Mesendoderm (in vitro differentiated cells): ENCODE results near the gene BAIAP2.

Source experiments
- DNase-seq: peaks from one replicate; pipeline ENCODE4 v3.0.0; 2013
- H2AK5ac ChIP-seq: 2 replicates; pipeline ENCODE4 v1.6.1; 2013; ENCODE audit warnings: low read length, inconsistent platforms
- H2BK120ac ChIP-seq: 2 replicates; pipeline ENCODE4 v1.6.1; 2013; ENCODE audit warnings: low read depth, mild to moderate bottlenecking, low read length, moderate library complexity, mixed read lengths
- H2BK15ac ChIP-seq: replicated peaks from 2 replicates; pipeline ENCODE4 v1.6.1; 2013; ENCODE audit warnings: low read depth, mild to moderate bottlenecking, moderate library complexity
- H2BK5ac ChIP-seq: 2 replicates; pipeline ENCODE4 v1.6.1; 2013; ENCODE audit warnings: low read length, inconsistent platforms
- H3K18ac ChIP-seq: 2 replicates; pipeline ENCODE4 v1.6.1; 2013; ENCODE audit warnings: mild to moderate bottlenecking, low read length, mixed read lengths
- H3K23ac ChIP-seq: one replicate; pipeline ENCODE4 v1.6.1; 2013; ENCODE audit warnings: low read length
- H3K27ac ChIP-seq: 2 replicates; pipeline ENCODE4 v1.5.1; 2013; ENCODE audit warnings: low read depth, mild to moderate bottlenecking, inconsistent platforms, low read length, moderate library complexity
- H3K27me3 ChIP-seq: 2 replicates; pipeline ENCODE4 v1.6.1; 2013; ENCODE audit warnings: low read length, control low read depth, mild to moderate bottlenecking, inconsistent platforms; ENCODE audit not compliant: insufficient read depth, poor library complexity
- H3K36me3 ChIP-seq: 2 replicates; pipeline ENCODE4 v1.6.1; 2013; ENCODE audit warnings: low read length, inconsistent platforms; ENCODE audit not compliant: control insufficient read depth, insufficient read depth
- H3K4ac ChIP-seq: one replicate; pipeline ENCODE4 v1.6.1; 2013; ENCODE audit warnings: low read depth, mild to moderate bottlenecking, low read length, moderate library complexity
- H3K4me1 ChIP-seq: 2 replicates; pipeline ENCODE4 v1.6.1; 2013; ENCODE audit warnings: low read depth, low read length, inconsistent platforms; ENCODE audit not compliant: control insufficient read depth
- H3K4me2 ChIP-seq: 2 replicates; pipeline ENCODE4 v1.6.1; 2013; ENCODE audit warnings: low read length
- H3K4me3 ChIP-seq: 2 replicates; pipeline ENCODE4 v1.5.1; 2013; ENCODE audit warnings: mild to moderate bottlenecking, low read length
- H3K56ac ChIP-seq: one replicate; pipeline ENCODE4 v1.6.1; 2013; ENCODE audit warnings: low read length
- H3K79me1 ChIP-seq: 2 replicates; pipeline ENCODE4 v1.6.1; 2013; ENCODE audit warnings: low read length, inconsistent platforms
- H3K79me2 ChIP-seq: 2 replicates; pipeline ENCODE4 v1.6.1; 2013; ENCODE audit warnings: mild to moderate bottlenecking, low read length; ENCODE audit not compliant: control insufficient read depth, insufficient read depth
- H3K9ac ChIP-seq: 2 replicates; pipeline ENCODE4 v1.6.1; 2013; ENCODE audit warnings: low read length, inconsistent platforms
- H4K5ac ChIP-seq: one replicate; pipeline ENCODE4 v1.6.1; 2013; ENCODE audit warnings: low read length
- H4K8ac ChIP-seq: one replicate; pipeline ENCODE4 v1.6.1; 2013; ENCODE audit warnings: low read depth, mild to moderate bottlenecking, control low read depth, low read length, moderate library complexity
- WGBS: extraction: QIAGEN DNeasy Blood & Tissue Kit; methylation state at CpG from one replicate; pipeline ENCODE4 v1.1.7; 2013; ENCODE audit warnings: low lambda C conversion rate, missing lambda C conversion rate; ENCODE audit not compliant: insufficient coverage; ENCODE audit errors: extremely low coverage; 5-methylcytosine and 5-hydroxymethylcytosine counted together

BAIAP2 gene

DNA sequence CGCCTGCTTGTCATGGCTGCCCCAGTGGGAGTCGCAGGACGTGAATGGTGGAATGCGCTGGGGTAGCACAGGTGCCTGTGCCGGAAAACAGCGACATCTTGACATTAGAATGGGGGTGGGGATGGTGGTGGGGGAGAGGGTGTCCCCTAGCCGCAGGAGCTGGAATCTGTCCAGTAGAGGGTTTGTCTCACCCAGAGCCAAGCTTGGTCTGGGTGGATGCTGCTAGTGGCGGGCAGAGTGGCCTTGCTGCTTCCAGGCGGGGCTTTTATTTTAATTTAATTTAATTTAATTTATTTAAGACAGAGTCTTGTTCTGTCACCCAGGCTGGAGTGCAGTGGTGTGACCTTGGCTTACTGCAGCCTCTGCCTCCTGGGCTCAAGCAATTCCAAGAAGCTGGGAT is 7.7 kb downstream of the BAIAP2 start:
- Histone ChIP-seq H3K4me1 (no peaks in the 10 kb centered on the region), H3K79me1 (peaks cover 13% of the 10 kb centered on the region), H3K4me3 (no peak overlapping the region), H3K36me3 (no peaks in the 10 kb centered on the region), H2BK15ac (no peak overlapping the region), H3K18ac (no peak overlapping the region), H3K23ac (no peak overlapping the region), H4K5ac (no peak overlapping the region), H3K56ac (no peak overlapping the region), H2BK5ac (no peak overlapping the region), H3K9ac (no peak overlapping the region), H3K4me2 (no peak overlapping the region), H3K79me2 (no peaks in the 10 kb centered on the region), H3K27ac (no peak overlapping the region), H3K27me3 (no peaks in the 10 kb centered on the region), H4K8ac (no peak overlapping the region), H2BK120ac (no peak overlapping the region), H2AK5ac (no peak overlapping the region), H3K4ac (no peak overlapping the region)
- no peak for DNase-seq
- WGBS, result no CpG with 5 or more reads among the region's 9 CpGs

DNA sequence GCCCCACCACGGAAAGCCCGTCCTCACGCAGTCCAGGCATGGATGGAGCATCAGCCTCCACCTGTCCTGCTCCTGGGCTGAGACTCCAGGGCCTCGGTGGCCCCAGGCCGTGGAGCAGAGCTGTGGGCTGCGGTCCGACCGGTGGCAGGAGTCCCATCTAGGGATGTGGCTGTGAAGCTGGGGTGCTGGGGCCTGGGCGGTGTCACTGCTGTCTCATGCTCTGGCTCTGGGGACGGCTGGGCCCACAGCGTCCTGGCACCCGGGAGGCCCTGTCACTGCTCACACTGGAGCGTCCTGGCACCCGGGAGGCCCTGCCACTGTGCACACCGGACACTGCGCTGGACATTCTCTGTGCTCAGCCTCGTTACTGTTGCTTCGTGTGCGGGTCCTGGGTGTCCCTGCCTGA is 8.4 kb downstream of the BAIAP2 start:
- no peak overlapping the region for H2BK15ac ChIP-seq
- H3K23ac ChIP-seq, result peak overlapping the region; percentile 57
- no peak overlapping the region for H3K4me2 ChIP-seq
- H3K9ac ChIP-seq, result no peak overlapping the region
- H3K79me2 ChIP-seq, result no peaks in the 10 kb centered on the region
- no peak overlapping the region for H2BK120ac ChIP-seq
- no peak overlapping the region for H3K27ac ChIP-seq
- H4K8ac ChIP-seq, result no peak overlapping the region
- no peak overlapping the region for H4K5ac ChIP-seq
- no peaks in the 10 kb centered on the region for H3K27me3 ChIP-seq
- H3K4me1 ChIP-seq, result no peaks in the 10 kb centered on the region
- no CpG with 5 or more reads among the region's 19 CpGs for WGBS
- no peak overlapping the region for H3K4me3 ChIP-seq
- no peak overlapping the region for H3K56ac ChIP-seq
- H2AK5ac ChIP-seq, result no peak overlapping the region
- H3K4ac ChIP-seq, result no peak overlapping the region
- H3K36me3 ChIP-seq, result no peaks in the 10 kb centered on the region
- peaks cover 14% of the 10 kb centered on the region for H3K79me1 ChIP-seq
- no peak for DNase-seq
- no peak overlapping the region for H3K18ac ChIP-seq
- no peak overlapping the region for H2BK5ac ChIP-seq

GRCh38 chr17:81043725-81044427 is 8.9 kb downstream of the BAIAP2 start:
- no peak overlapping the region for H2BK5ac ChIP-seq
- H3K56ac ChIP-seq, result no peak overlapping the region
- no peak overlapping the region for H2AK5ac ChIP-seq
- no peaks in the 10 kb centered on the region for H3K36me3 ChIP-seq
- no peaks in the 10 kb centered on the region for H3K79me2 ChIP-seq
- no peak overlapping the region for H3K4me3 ChIP-seq
- H3K4me2 ChIP-seq, result no peak overlapping the region
- no peaks in the 10 kb centered on the region for H3K4me1 ChIP-seq
- H3K27ac ChIP-seq, result no peak overlapping the region
- H3K18ac ChIP-seq, result no peak overlapping the region
- H2BK120ac ChIP-seq, result no peak overlapping the region
- H3K23ac ChIP-seq, result no peak overlapping the region
- no CpG with 5 or more reads among the region's 38 CpGs for WGBS
- no peak overlapping the region for H4K5ac ChIP-seq
- no peaks in the 10 kb centered on the region for H3K27me3 ChIP-seq
- H3K9ac ChIP-seq, result no peak overlapping the region
- DNase-seq, result peak; percentile 90
- no peak overlapping the region for H2BK15ac ChIP-seq
- H3K79me1 ChIP-seq, result peaks cover 14% of the 10 kb centered on the region
- no peak overlapping the region for H4K8ac ChIP-seq
- no peak overlapping the region for H3K4ac ChIP-seq

GRCh38 chr17:81044428-81044763 is 9.4 kb downstream of the BAIAP2 start:
- no peak overlapping the region for H4K8ac ChIP-seq
- no peaks in the 10 kb centered on the region for H3K4me1 ChIP-seq
- no peaks in the 10 kb centered on the region for H3K79me2 ChIP-seq
- DNase-seq, result no peak
- no peak overlapping the region for H3K4me3 ChIP-seq
- no peak overlapping the region for H2BK15ac ChIP-seq
- no peak overlapping the region for H2BK120ac ChIP-seq
- no peak overlapping the region for H2AK5ac ChIP-seq
- peak overlapping the region; percentile 34 for H3K56ac ChIP-seq
- WGBS, result no CpG with 5 or more reads among the region's 14 CpGs
- H3K36me3 ChIP-seq, result no peaks in the 10 kb centered on the region
- no peak overlapping the region for H3K4ac ChIP-seq
- no peak overlapping the region for H3K23ac ChIP-seq
- no peaks in the 10 kb centered on the region for H3K27me3 ChIP-seq
- no peak overlapping the region for H3K4me2 ChIP-seq
- H4K5ac ChIP-seq, result no peak overlapping the region
- H3K27ac ChIP-seq, result no peak overlapping the region
- no peak overlapping the region for H3K9ac ChIP-seq
- H2BK5ac ChIP-seq, result no peak overlapping the region
- peaks cover 10% of the 10 kb centered on the region for H3K79me1 ChIP-seq
- H3K18ac ChIP-seq, result no peak overlapping the region

DNA sequence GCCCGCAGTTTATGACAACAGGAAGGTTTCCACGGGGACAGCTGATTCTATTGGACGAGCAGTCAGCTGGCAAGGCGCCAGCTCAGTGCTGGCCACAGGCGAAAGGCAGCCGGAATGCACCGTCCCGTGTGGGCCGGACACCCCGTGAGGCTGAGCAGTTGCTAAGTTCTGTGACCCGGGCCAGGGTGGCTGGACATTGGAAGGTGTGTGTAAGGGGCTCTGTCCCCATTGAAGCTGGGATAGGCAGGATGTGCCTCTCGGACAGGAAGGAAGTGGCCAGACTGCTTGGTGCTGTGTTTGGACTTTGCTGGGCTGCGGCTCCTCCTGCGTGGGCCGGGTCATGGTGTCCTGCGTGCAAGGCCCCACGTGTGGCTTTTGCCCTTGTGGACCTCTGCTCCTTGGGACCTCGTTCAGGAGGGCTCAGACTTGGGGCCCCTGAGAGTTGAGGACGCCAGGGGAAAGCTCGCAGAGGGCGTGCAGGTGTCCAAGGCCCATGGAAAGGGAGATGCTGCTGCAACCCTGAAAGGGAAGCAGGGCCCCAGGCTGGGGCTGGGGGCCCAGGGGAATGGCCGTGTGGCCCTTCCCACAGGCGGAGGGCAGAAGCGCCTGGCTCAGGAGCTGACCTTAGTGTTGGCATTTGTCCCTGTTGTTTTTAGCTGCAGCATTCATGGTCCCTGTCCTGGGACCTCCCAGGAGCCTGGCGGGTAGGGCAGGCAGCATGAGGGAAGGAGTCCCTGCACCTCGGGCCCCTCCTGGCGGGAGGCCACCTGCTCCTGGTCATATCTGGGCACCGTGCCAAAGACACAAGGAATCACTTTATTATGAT is 10.0 kb downstream of the BAIAP2 start:
- Histone ChIP-seq H3K9ac (no peak overlapping the region), H2BK5ac (no peak overlapping the region), H3K4me2 (no peak overlapping the region), H3K79me2 (no peaks in the 10 kb centered on the region), H2BK15ac (no peak overlapping the region), H3K27ac (no peak overlapping the region), H4K8ac (no peak overlapping the region), H3K27me3 (no peaks in the 10 kb centered on the region), H3K4me1 (no peaks in the 10 kb centered on the region), H3K23ac (no peak overlapping the region), H4K5ac (no peak overlapping the region), H3K56ac (peak overlapping the region; percentile 34), H3K4me3 (no peak overlapping the region), H2AK5ac (no peak overlapping the region), H3K4ac (no peak overlapping the region), H3K36me3 (no peaks in the 10 kb centered on the region), H3K18ac (no peak overlapping the region), H3K79me1 (peaks cover 10% of the 10 kb centered on the region), H2BK120ac (no peak overlapping the region)
- no CpG with 5 or more reads among the region's 28 CpGs for WGBS
- no peak for DNase-seq
